NCI-H2227 (cell line): ENCODE results near the gene NPLOC4.

Source experiments
- DNase-seq: peaks from one replicate; lab custom pipeline; 2025; ENCODE audit not compliant: unreplicated experiment; lab: John Stamatoyannopoulos, UW

The NPLOC4 gene

GRCh38 chr17:81520021-81520901, 116.7 kb downstream of the NPLOC4 start:
- no peak for DNase-seq

- DNase-seq = peak; percentile 58
Observed at GRCh38 chr17:81519284-81520020, 117.5 kb downstream of the NPLOC4 start.

GRCh38 chr17:81518785-81519283, 118.1 kb downstream of the NPLOC4 start:
- peak; percentile 45 for DNase-seq

GRCh38 chr17:81518113-81518784, 118.7 kb downstream of the NPLOC4 start:
- no peak for DNase-seq

GRCh38 chr17:81517339-81518112, 119.4 kb downstream of the NPLOC4 start:
- no peak for DNase-seq

- no peak for DNase-seq
Observed at GRCh38 chr17:81517009-81517338, 119.9 kb downstream of the NPLOC4 start.

GRCh38 chr17:81516439-81516838, 120.5 kb downstream of the NPLOC4 start:
- DNase-seq = no peak

- no peak for DNase-seq
Observed at GRCh38 chr17:81515530-81516041, 121.3 kb downstream of the NPLOC4 start.

- DNase-seq = peak; percentile 83
Observed at GRCh38 chr17:81514739-81515529, 122.0 kb downstream of the NPLOC4 start.

- no peak for DNase-seq
Observed at GRCh38 chr17:81514489-81514738, 122.5 kb downstream of the NPLOC4 start.

- peak; percentile 76 for DNase-seq
Observed at GRCh38 chr17:81513753-81514488, 123.0 kb downstream of the NPLOC4 start.

- peak; percentile 80 for DNase-seq
Observed at GRCh38 chr17:81513372-81513752, 123.5 kb downstream of the NPLOC4 start.

- DNase-seq = peak; percentile 95
Observed at GRCh38 chr17:81512562-81513371, 124.1 kb downstream of the NPLOC4 start, which contains the start of gene ACTG1. Gene ACTG1, minus strand, starts transcription at chr17:81512799. Its CDS starts 445 bp downstream, at chr17:81512354.

- no peak for DNase-seq
Observed at GRCh38 chr17:81511804-81512561, 124.9 kb downstream of the NPLOC4 start.

- no peak for DNase-seq
Observed at GRCh38 chr17:81511554-81511803, 125.4 kb downstream of the NPLOC4 start.

- DNase-seq = no peak
Observed at GRCh38 chr17:81510785-81511553, 125.9 kb downstream of the NPLOC4 start.
